Naive thymus-derived CD8-positive, alpha-beta T cell (primary cell): ENCODE data around the gene TPP2. TPM values are rescaled to one million over a fixed set of nuclear protein-coding genes. Genes with fewer than 3 reads are reported as not detected.

Experiments used
- ATAC-seq, 2 donors: fragments of 150-1000 bp; cut with Tn5 transposase in 1 of 2; sonication (Bioruptor Pico), chemical (Tn5 transposase) in 1 of 2; 1 replicate in 1 of 2; 2 replicates in 1 of 2; pipeline ENCODE4 v1.10.0; 2021; ENCODE audit warnings: mild to moderate bottlenecking in 2 of 2, moderate library complexity in 2 of 2
- POLR2A ChIA-PET: fragments of 350-600 bp; sonication (Branson Sonifier 250); formaldehyde crosslinking; loops from one replicate; lab custom pipeline; 2021; ENCODE audit warnings: antibody characterized with exemption; lab: Charles Lee
- DNase-seq, 10 donors: peaks; one replicate each; pipeline versions ENCODE4 v3.0.0 to v3.0.0-alpha.2; 2020 to 2022
- H3K27ac Mint-ChIP-seq, 10 donors: one replicate each; pipeline ENCODE4 v1.8.0; 2020 to 2022; ENCODE audit warnings: mild to moderate bottlenecking in 10 of 10, mixed read lengths in 10 of 10, moderate library complexity in 4 of 10, inconsistent platforms in 1 of 10
- H3K27me3 Mint-ChIP-seq, 5 donors: one replicate each; pipeline ENCODE4 v1.8.0; 2021 to 2022; ENCODE audit warnings: mixed read lengths in 5 of 5
- H3K36me3 Mint-ChIP-seq, 3 donors: one replicate each; pipeline ENCODE4 v1.8.0; 2020 to 2022; ENCODE audit warnings: mixed read lengths in 3 of 3, mild to moderate bottlenecking in 2 of 3, inconsistent platforms in 1 of 3
- H3K4me1 Mint-ChIP-seq, 4 donors: one replicate each; pipeline ENCODE4 v1.8.0; 2021 to 2022; ENCODE audit warnings: mixed read lengths in 4 of 4
- H3K4me3 Mint-ChIP-seq, 10 donors: one replicate each; pipeline ENCODE4 v1.8.0; 2020 to 2022; ENCODE audit warnings: mild to moderate bottlenecking in 10 of 10, mixed read lengths in 10 of 10, moderate library complexity in 6 of 10, inconsistent platforms in 1 of 10
- H3K9me3 Mint-ChIP-seq, 9 donors: one replicate each; pipeline ENCODE4 v1.8.0; 2020 to 2022; ENCODE audit warnings: mixed read lengths in 9 of 9, mild to moderate bottlenecking in 3 of 9, inconsistent platforms in 1 of 9, moderate library complexity in 1 of 9
- polyA plus RNA-seq, 3 donors: library from polyadenylated mRNA; unstranded; fragments of 300-500 nt; fragmentation: Illumina TruSeq; gene quantifications; one replicate each; pipeline ENCODE4 v1.2.3, GENCODE V29; 2021
- total RNA-seq, 8 experiments: library from RNA in 2 of 8; stranded (reverse) in 2 of 8; gene quantifications; one replicate each; pipeline ENCODE4 v1.2.3 and lab custom pipeline; 2021 to 2026

TPP2 gene
- total and polyA plus RNA-seq, 5 experiments from 2014 or later = 52.3 to 224 (median 64.7) TPM

DNA sequence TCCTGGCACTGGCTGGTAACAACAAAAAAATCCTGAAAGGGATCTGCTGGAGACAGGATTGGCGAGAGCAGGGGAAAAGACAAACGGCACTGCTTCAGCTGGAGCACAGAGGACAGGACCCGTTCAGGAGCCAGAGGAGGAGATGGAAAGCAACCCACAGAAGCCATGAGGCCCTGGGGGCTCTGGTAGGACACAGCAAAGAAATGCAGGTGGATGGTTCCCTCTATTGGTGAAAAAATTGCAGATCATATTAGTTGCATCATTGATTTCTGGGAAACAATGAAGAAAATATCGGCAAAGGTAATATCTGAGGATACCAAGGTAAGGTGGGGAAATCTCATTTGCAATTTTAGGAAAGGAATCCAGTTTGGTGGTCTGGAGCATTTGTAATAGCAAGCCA lies 25.7 kb upstream of the TPP2 start:
- Mint-ChIP-seq H3K27me3 (peaks cover 7 to 22% (median 21%) of the 10 kb centered on the region in 5 donors), H3K4me3 (no peak overlapping the region), H3K9me3 (no peaks in the 10 kb centered on the region), H3K36me3 (peaks cover 0 to 5% (median 0%) of the 10 kb centered on the region in 3 donors), H3K27ac (peak overlapping the region in 1 of 10 donors; percentile 54), H3K4me1 (no peaks in the 10 kb centered on the region)
- DNase-seq = no peak
- ATAC-seq = no peak
- POLR2A ChIA-PET = no interaction called here

DNA sequence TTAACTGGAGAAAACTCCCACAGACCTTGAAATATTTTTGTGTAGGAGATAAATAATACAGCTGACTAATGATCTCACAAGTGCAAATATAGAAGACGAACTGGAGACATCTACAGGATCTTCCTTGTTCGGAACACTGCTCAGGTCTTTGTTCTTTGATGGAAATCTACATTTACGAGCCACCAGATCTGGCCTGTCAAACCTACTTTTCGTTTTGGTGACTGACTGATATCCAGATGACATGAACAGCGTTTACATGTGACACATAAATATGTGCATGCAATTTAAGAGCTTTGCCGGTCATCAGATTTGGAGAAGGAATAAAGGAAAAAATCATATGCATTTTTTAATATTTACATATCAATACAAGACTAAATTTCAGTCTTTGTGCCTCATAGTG lies 24.5 kb upstream of the TPP2 start:
- Mint-ChIP-seq H3K4me3 (no peak overlapping the region), H3K9me3 (no peaks in the 10 kb centered on the region), H3K4me1 (no peaks in the 10 kb centered on the region), H3K27ac (no peak overlapping the region), H3K27me3 (peaks cover 3 to 15% (median 10%) of the 10 kb centered on the region in 5 donors), H3K36me3 (no peaks in the 10 kb centered on the region)
- POLR2A ChIA-PET = interaction anchor here (0.6 kb wide), 1 partner anchor 174 kb away, joined by 3 read pairs; no protein-coding TSS in a partner anchor
- DNase-seq = no peak
- no peak for ATAC-seq

DNA sequence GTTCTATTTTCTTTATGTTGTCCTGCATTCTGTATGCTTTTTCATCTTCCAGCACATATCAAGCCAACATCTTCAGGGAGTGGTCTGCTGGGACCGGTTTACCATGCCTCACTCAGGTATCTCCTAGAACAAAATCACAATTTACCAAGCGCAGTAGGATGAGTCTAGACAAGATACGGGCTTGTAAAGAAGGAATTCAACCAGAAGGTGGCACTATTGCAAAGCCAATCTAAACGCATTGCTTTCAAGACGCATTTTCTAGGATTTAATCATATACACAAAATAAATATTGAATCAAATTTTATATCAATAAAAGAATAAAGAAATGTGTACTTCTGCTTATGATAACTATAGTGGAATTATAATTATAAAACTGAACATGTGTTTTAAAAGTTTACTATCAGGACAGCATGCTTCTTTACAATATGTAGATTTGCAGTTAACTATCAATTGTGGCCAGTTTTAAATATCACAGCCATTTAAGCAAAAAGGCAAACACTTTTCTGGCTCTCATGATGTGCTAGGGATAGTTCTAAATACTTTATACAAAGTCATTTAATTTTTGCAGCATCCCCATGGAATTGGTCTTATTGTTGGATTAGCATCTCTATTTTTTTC lies 16.1 kb upstream of the TPP2 start:
- peak in 8 of 10 donors; percentile 8 to 74 (median 45) for DNase-seq
- H3K9me3 Mint-ChIP-seq = no peaks in the 10 kb centered on the region
- H3K27me3 Mint-ChIP-seq = peaks cover 0 to 7% (median 2%) of the 10 kb centered on the region in 5 donors
- ATAC-seq = peak; percentile 85 to 88
- no peaks in the 10 kb centered on the region for H3K36me3 Mint-ChIP-seq
- POLR2A ChIA-PET = interaction anchor here (1.0 to 2.0 kb wide), 6 partner anchors 11 to 265 kb away, joined by 3 to 13 read pairs (median 8); partner anchors contain the start of genes ERCC5 and TPP2
- H3K27ac Mint-ChIP-seq = no peak overlapping the region
- H3K4me3 Mint-ChIP-seq = no peak overlapping the region
- H3K4me1 Mint-ChIP-seq = peaks cover 6 to 20% (median 10%) of the 10 kb centered on the region in 4 donors

DNA sequence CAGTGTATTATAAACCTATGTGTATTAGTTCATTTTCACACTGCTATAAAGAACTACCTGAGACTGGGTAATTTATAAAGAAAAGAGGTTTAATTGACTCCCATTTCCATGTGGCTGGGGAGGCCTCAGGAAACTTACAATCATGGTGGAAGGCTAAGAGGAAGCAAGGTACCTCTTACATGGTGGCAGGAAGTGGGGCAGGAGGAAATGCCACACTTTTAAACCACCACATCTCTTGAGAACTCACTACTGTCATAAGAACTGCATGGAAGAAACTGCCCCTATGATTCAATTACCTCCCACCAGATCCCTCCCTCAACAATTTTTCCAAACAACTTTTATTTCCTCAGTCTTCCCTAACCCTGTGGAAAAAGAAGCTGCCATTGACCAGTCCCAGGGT lies 14.5 kb upstream of the TPP2 start:
- POLR2A ChIA-PET = interaction anchor here (0.8 to 2.0 kb wide), 7 partner anchors 9 to 264 kb away, joined by 3 to 13 read pairs (median 6); partner anchors contain the start of genes ERCC5, TEX30 and TPP2
- H3K9me3 Mint-ChIP-seq = no peaks in the 10 kb centered on the region
- ATAC-seq = peak in 1 of 2 donors; percentile 59
- H3K4me3 Mint-ChIP-seq = peak overlapping the region in 2 of 10 donors; percentile 12 to 27
- peaks cover 6 to 20% (median 10%) of the 10 kb centered on the region in 4 donors for H3K4me1 Mint-ChIP-seq
- H3K27ac Mint-ChIP-seq = peak overlapping the region in 7 of 10 donors; percentile 5 to 78 (median 39)
- peaks cover 0 to 7% (median 2%) of the 10 kb centered on the region in 5 donors for H3K27me3 Mint-ChIP-seq
- H3K36me3 Mint-ChIP-seq = no peaks in the 10 kb centered on the region
- DNase-seq = no peak

DNA sequence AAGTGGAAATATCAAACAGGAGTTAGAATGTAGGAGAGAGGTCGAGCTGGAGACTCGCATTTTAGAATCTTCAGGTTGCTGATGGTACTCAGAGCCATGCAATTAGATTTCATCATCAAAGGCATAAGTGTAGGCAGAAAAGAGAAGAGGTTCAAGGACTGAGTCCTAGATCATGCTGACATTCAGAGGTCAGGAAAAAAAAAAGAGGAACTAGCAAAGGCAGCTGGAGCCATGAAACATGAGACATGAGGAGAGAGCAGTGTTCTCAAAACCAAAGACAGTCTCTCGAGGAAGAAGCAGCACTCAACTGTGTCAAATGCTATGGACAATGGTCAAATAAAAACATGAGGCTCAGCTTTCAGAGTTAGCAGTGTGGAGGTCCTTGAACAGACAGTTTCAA lies 12.4 kb upstream of the TPP2 start:
- ATAC-seq (no peak), DNase-seq (no peak)
- peaks cover 12 to 24% (median 16%) of the 10 kb centered on the region in 4 donors for H3K4me1 Mint-ChIP-seq
- H3K27me3 Mint-ChIP-seq = peaks cover 0 to 7% (median 2%) of the 10 kb centered on the region in 5 donors
- H3K4me3 Mint-ChIP-seq = no peak overlapping the region
- H3K9me3 Mint-ChIP-seq = no peaks in the 10 kb centered on the region
- H3K27ac Mint-ChIP-seq = peak overlapping the region in 1 of 10 donors; percentile 46
- H3K36me3 Mint-ChIP-seq = no peaks in the 10 kb centered on the region
- POLR2A ChIA-PET = interaction anchor here (1.5 kb wide), 1 partner anchor 12 kb away, joined by 9 read pairs; the partner anchor contains the start of gene TPP2

DNA sequence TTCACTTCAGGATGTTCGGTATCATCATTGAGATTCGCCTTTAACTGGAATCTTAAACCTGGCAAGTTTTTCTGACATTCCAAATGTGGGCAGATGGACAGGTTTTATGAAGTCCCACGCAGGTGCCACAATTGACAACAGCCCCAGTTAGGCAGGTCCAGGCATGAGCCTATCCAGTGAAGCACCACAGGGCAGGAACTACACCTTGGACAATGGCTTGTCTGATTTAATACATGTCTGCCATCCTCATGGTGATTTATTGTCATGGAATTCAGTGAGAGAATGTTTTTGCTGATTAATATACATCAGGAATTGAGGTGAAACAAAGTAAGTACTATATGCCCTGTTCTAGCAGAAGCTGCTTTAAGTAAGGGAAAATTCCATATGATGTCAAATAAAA lies 10.2 kb upstream of the TPP2 start:
- no peak overlapping the region for H3K27ac Mint-ChIP-seq
- H3K9me3 Mint-ChIP-seq = no peaks in the 10 kb centered on the region
- peaks cover 15 to 25% (median 18%) of the 10 kb centered on the region in 4 donors for H3K4me1 Mint-ChIP-seq
- H3K36me3 Mint-ChIP-seq = no peaks in the 10 kb centered on the region
- no peak overlapping the region for H3K4me3 Mint-ChIP-seq
- POLR2A ChIA-PET = no interaction called here
- peaks cover 0 to 4% (median 0%) of the 10 kb centered on the region in 5 donors for H3K27me3 Mint-ChIP-seq
- no peak for DNase-seq
- ATAC-seq = no peak

DNA sequence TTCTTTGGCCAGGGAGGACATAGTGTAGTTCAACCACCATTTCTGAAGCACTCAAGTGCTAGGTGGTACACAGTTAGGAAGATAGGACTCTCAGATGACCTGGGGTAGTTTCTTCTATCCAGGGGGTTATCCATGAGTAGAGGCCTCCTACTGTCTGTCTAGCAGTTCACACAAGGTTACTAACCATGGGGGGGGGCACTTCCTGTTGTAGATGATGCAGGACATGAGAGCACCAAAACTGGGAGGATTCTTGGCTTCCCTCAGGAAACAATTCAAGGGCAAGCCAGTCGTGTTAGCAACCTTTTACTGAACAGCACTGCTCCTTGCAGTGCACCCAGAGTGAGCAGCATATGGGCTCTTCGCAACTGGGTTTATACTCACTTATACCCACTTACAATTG lies 8.9 kb upstream of the TPP2 start:
- Mint-ChIP-seq H3K36me3 (no peaks in the 10 kb centered on the region), H3K9me3 (no peaks in the 10 kb centered on the region), H3K27ac (peak overlapping the region in 2 of 10 donors; percentile 19 to 43), H3K4me3 (no peak overlapping the region), H3K4me1 (peaks cover 13 to 24% (median 16%) of the 10 kb centered on the region in 4 donors), H3K27me3 (peaks cover 0 to 4% (median 0%) of the 10 kb centered on the region in 5 donors)
- POLR2A ChIA-PET = no interaction called here
- DNase-seq (no peak), ATAC-seq (no peak)

DNA sequence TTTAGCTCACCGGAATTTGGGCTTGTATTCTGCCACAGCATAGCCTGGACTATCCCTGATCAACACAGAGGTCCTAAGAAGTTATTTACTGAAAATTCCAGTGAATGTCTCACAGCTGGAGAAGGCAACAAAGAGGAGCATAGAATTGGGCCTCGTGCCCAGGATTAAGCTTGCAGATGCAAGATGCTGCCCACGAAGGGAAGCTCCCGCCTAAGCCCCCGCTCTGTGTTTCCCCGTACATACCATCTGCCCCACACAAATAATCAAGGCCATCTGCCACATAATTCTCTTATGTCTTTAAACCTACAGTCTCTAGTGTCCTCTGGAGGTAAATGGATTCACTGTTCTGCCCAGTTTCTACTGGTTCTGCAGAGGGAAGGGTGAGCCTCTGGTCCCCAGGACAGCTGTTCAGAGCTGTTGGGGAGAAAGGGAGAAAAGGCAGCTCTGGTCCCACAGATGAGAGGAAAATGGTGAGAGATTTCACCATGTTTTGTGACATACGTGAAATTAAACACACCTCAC lies 7.4 kb upstream of the TPP2 start:
- H3K4me3 Mint-ChIP-seq = no peak overlapping the region
- H3K27ac Mint-ChIP-seq = peak overlapping the region in 1 of 10 donors; percentile 45
- no peak for DNase-seq
- ATAC-seq = no peak
- H3K36me3 Mint-ChIP-seq = no peaks in the 10 kb centered on the region
- H3K27me3 Mint-ChIP-seq = peaks cover 0 to 2% (median 0%) of the 10 kb centered on the region in 5 donors
- no peaks in the 10 kb centered on the region for H3K9me3 Mint-ChIP-seq
- peaks cover 13 to 27% (median 17%) of the 10 kb centered on the region in 4 donors for H3K4me1 Mint-ChIP-seq
- POLR2A ChIA-PET = interaction anchor here (1.0 to 1.2 kb wide), 2 partner anchors 33 to 257 kb away, joined by 3 to 4 read pairs; partner anchors contain the start of gene ERCC5

DNA sequence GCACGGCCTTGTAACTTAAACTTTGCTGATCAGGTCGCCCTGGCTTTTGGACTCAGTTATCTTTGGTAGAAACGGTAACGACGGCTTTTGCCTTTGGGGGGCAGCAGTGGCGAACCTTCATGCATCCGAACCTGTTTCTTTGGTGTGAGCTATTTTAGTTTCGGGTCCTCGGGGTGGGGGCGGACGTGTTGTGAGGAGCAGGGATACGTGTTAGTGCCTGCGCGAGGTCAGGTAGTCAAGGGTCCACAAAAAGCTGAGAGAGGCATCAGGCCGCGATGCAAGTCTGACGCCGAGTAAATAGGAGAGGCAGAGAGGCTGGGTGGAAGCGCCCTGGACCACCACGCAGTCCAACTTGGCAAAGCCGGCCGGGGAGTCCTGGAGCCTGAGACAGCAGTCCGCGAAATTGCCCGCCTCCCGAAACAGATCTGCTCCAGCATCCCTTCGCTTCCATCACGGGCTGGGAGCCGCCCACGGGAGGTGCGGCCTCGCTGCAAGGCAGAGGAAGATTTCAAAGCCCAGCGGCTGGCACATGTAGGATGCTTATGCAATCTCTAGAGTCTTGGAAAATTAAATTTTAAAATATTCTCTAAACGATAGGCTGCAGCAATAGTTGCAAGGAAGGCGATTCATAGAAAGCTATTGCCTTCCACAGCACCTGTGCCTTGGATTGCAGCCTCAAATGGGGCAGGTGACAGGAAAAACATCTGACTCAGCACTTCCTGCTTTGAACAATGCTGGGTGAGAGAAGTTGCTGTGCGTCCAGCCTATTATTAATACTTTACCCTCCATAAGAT lies 4.6 kb upstream of the TPP2 start:
- ATAC-seq (peak; percentile 13 to 21), DNase-seq (peak; percentile 55 to 88 (median 78))
- H3K36me3 Mint-ChIP-seq = no peaks in the 10 kb centered on the region
- H3K9me3 Mint-ChIP-seq = peaks cover 0 to 1% (median 0%) of the 10 kb centered on the region in 9 donors
- POLR2A ChIA-PET = interaction anchor here (0.7 to 10.3 kb wide), 21 partner anchors 8 to 265 kb away, joined by 3 to 302 read pairs (median 4); partner anchors contain the start of genes ERCC5 and TEX30
- H3K4me1 Mint-ChIP-seq = peaks cover 25 to 39% (median 32%) of the 10 kb centered on the region in 4 donors
- H3K27me3 Mint-ChIP-seq = no peaks in the 10 kb centered on the region
- peak overlapping the region; percentile 91 to 99 (median 97) for H3K27ac Mint-ChIP-seq
- peak overlapping the region; percentile 90 to 99 (median 95) for H3K4me3 Mint-ChIP-seq

DNA sequence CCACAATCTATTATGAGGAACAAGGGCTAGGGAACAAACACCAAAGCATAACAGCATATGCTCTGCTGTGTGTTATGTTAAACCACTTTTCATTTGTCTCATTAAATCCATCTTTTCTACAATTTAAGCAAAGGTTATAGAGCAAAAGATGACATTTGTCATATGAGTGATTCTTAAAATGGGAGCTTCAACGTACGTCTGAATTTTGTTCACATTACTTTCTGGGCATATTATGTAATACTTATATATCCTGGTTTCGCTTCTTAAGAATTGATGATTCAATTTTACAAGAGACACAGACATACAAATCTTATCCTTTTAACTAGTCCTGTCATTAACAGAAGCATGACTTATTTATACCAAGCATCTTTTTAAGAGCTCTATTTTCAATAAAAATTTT lies 3.3 kb upstream of the TPP2 start:
- H3K27me3 Mint-ChIP-seq = no peaks in the 10 kb centered on the region
- peaks cover 0 to 1% (median 0%) of the 10 kb centered on the region in 9 donors for H3K9me3 Mint-ChIP-seq
- no peak for ATAC-seq
- H3K36me3 Mint-ChIP-seq = peaks cover 0 to 5% (median 0%) of the 10 kb centered on the region in 3 donors
- POLR2A ChIA-PET = interaction anchor here (0.8 to 10.3 kb wide), 5 partner anchors 12 to 254 kb away, joined by 3 to 302 read pairs (median 4); partner anchors contain the start of genes ERCC5 and TEX30
- DNase-seq = no peak
- peaks cover 24 to 45% (median 31%) of the 10 kb centered on the region in 4 donors for H3K4me1 Mint-ChIP-seq
- H3K27ac Mint-ChIP-seq = peak overlapping the region in 9 of 10 donors; percentile 65 to 99 (median 96)
- peak overlapping the region in 5 of 10 donors; percentile 21 to 76 (median 39) for H3K4me3 Mint-ChIP-seq

DNA sequence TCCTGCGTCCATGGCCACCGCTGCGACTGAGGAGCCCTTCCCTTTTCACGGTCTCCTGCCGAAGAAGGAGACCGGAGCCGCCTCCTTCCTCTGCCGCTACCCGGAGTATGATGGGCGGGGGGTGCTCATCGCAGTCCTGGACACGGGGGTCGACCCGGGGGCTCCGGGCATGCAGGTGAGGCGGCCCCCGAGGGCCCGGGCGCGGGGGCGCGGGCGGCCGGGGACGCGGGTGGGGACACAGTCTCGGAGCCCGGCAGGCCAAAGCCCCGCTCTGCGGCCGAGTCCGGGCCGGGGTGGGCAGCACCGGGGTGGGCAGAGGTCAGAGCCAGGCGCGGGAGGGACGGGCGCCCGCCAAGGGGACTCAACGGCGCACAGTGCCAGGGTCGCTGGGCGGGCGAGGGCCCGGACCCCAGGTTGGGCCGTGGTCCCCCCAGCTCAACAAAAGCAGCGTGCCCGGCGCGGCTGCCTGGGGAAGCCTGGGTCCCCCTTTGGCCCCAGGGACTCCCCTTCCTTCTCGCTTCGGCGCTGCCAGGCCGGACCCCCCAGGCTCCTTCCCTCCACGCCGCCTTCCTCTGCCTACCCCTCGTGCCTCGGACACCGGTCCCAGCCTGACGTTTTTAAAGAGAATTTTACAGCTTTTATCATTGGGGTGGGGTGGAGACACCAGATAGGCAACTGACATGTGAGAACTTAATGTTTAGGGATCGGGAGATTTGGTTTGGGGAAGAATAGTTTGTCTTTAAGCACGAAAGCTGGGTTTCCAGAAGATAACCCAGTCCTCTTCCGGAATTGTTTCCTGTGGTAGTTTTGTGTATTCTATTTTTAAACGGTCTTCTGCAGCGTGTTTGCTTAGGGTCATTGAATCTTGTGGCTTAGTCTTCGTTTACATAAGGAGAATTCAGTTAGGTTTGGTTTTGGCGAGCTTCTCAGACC lies 509 bp downstream of the TPP2 start:
- DNase-seq (peak in 6 of 10 donors; percentile 5 to 39 (median 23)), ATAC-seq (peak in 1 of 2 donors; percentile 0)
- Mint-ChIP-seq H3K36me3 (peaks cover 1 to 17% (median 5%) of the 10 kb centered on the region in 3 donors), H3K27me3 (no peaks in the 10 kb centered on the region), H3K4me1 (peaks cover 36 to 74% (median 58%) of the 10 kb centered on the region in 4 donors), H3K27ac (peak overlapping the region; percentile 93 to 100 (median 100)), H3K9me3 (peaks cover 0 to 1% (median 0%) of the 10 kb centered on the region in 9 donors), H3K4me3 (peak overlapping the region; percentile 94 to 99 (median 97))
- POLR2A ChIA-PET = interaction anchor here (0.9 to 10.3 kb wide), 18 partner anchors 12 to 250 kb away, joined by 3 to 302 read pairs (median 8); partner anchors contain the start of genes ERCC5 and TEX30
